NCI-H187 treated with DMSO at 0.1 percent for 48 hours (cell line): ENCODE data around the gene EEF2K.
"Not testable (repeated sequence)": the region's sequence is repeated elsewhere in the genome, so short reads cannot be mapped to it uniquely, and the experiment has no call there.

Experiments
- DNase-seq: peaks from one replicate; lab custom pipeline; 2025; lab: John Stamatoyannopoulos, UW

Gene EEF2K

GRCh38 chr16:22213236-22213635 is 7.2 kb downstream of the EEF2K start:
- DNase-seq = no peak

GRCh38 chr16:22213801-22214200 is 7.7 kb downstream of the EEF2K start:
- no peak for DNase-seq

- no peak for DNase-seq
Observed at GRCh38 chr16:22214402-22214801, 8.3 kb downstream of the EEF2K start.

- DNase-seq = no peak
Observed at GRCh38 chr16:22214889-22215288, 8.8 kb downstream of the EEF2K start.

GRCh38 chr16:22216191-22216831 is 10.2 kb downstream of the EEF2K start:
- no peak for DNase-seq

GRCh38 chr16:22216832-22217225 is 10.8 kb downstream of the EEF2K start:
- DNase-seq = not testable (repeated sequence)

- DNase-seq = no peak
Observed at GRCh38 chr16:22217890-22218730, 12.0 kb downstream of the EEF2K start.

- no peak for DNase-seq
Observed at GRCh38 chr16:22219389-22220068, 13.5 kb downstream of the EEF2K start.

- no peak for DNase-seq
Observed at GRCh38 chr16:22220069-22220440, 14.0 kb downstream of the EEF2K start.

- no peak for DNase-seq
Observed at GRCh38 chr16:22220714-22221113, 14.6 kb downstream of the EEF2K start.

GRCh38 chr16:22222006-22222405 is 15.9 kb downstream of the EEF2K start:
- no peak for DNase-seq

GRCh38 chr16:22222998-22223397 is 16.9 kb downstream of the EEF2K start:
- no peak for DNase-seq

GRCh38 chr16:22225060-22225459 is 19.0 kb downstream of the EEF2K start:
- no peak for DNase-seq

- no peak for DNase-seq
Observed at GRCh38 chr16:22229889-22230288, 23.8 kb downstream of the EEF2K start.

GRCh38 chr16:22232277-22233036 is 26.4 kb downstream of the EEF2K start:
- no peak for DNase-seq

GRCh38 chr16:22233037-22233372 is 26.9 kb downstream of the EEF2K start:
- DNase-seq = no peak

- no peak for DNase-seq
Observed at GRCh38 chr16:22235839-22236745, 30.0 kb downstream of the EEF2K start.

- DNase-seq = no peak
Observed at GRCh38 chr16:22239131-22239805, 33.2 kb downstream of the EEF2K start.

- no peak for DNase-seq
Observed at GRCh38 chr16:22240023-22240710, 34.1 kb downstream of the EEF2K start.

GRCh38 chr16:22250522-22250921 is 44.4 kb downstream of the EEF2K start:
- DNase-seq = no peak
